Skeletal muscle tissue (tissue), 4 donors: ENCODE results near the gene NR4A2. TPM values are rescaled to one million over a fixed set of nuclear protein-coding genes. Genes with fewer than 3 reads are reported as not detected.

ENCODE experiments used
- H3K27ac ChIP-seq: one replicate; pipeline ENCODE4 v1.7.0; 2013; ENCODE audit warnings: mild to moderate bottlenecking, low read depth, low read length, inconsistent platforms
- H3K27me3 ChIP-seq, 3 donors: one replicate each; pipeline ENCODE4 v1.7.0; 2013; ENCODE audit warnings: low read length in 3 of 3; ENCODE audit not compliant: control insufficient read depth in 3 of 3, insufficient read depth in 3 of 3
- H3K36me3 ChIP-seq, 3 donors: one replicate each; pipeline ENCODE4 v1.7.0; 2013; ENCODE audit warnings: low read length in 3 of 3; ENCODE audit not compliant: control insufficient read depth in 3 of 3, insufficient read depth in 3 of 3
- H3K4me1 ChIP-seq, 3 donors: one replicate each; pipeline ENCODE4 v1.7.0; 2013; ENCODE audit warnings: low read length in 3 of 3, mild to moderate bottlenecking in 3 of 3; ENCODE audit not compliant: control insufficient read depth in 3 of 3, insufficient read depth in 3 of 3
- H3K4me3 ChIP-seq, 3 donors: one replicate each; pipeline ENCODE4 v1.7.0; 2013; ENCODE audit warnings: low read length in 3 of 3
- H3K9ac ChIP-seq, 3 donors: one replicate each; pipeline ENCODE4 v1.7.0; 2013; ENCODE audit warnings: low read length in 3 of 3, mild to moderate bottlenecking in 3 of 3, moderate library complexity in 2 of 3, low read depth in 1 of 3
- H3K9me3 ChIP-seq, 3 donors: one replicate each; pipeline ENCODE4 v1.7.0; 2013; ENCODE audit warnings: low read length in 3 of 3; ENCODE audit not compliant: control insufficient read depth in 3 of 3
- total RNA-seq: library from RNA; depleted of rRNA; stranded (reverse); fragments of >200 nt; gene quantifications from one replicate; pipeline ENCODE4 v1.2.3, GENCODE V29; 2014
- donor health status: Osteomylitis.

NR4A2 gene
- total RNA-seq, 1 donor from 2014 or later: 0.52 TPM

GRCh38 chr2:156340804-156341451 is 8.4 kb upstream of the NR4A2 start:
- peak overlapping the region; percentile 94 to 99 (median 97) for H3K9ac ChIP-seq
- H3K4me1 ChIP-seq: peaks cover 8 to 20% (median 8%) of the 10 kb centered on the region in 3 donors
- H3K36me3 ChIP-seq: no peaks in the 10 kb centered on the region
- H3K9me3 ChIP-seq: no peaks in the 10 kb centered on the region
- H3K27ac ChIP-seq: peak overlapping the region; percentile 100
- H3K4me3 ChIP-seq: peak overlapping the region; percentile 83 to 90 (median 85)
- H3K27me3 ChIP-seq: no peaks in the 10 kb centered on the region

GRCh38 chr2:156340377-156340776 is 7.9 kb upstream of the NR4A2 start:
- H3K27ac ChIP-seq: peak overlapping the region; percentile 3
- H3K27me3 ChIP-seq: no peaks in the 10 kb centered on the region
- H3K9me3 ChIP-seq: no peaks in the 10 kb centered on the region
- no peak overlapping the region for H3K4me3 ChIP-seq
- H3K36me3 ChIP-seq: no peaks in the 10 kb centered on the region
- peaks cover 8 to 20% (median 11%) of the 10 kb centered on the region in 3 donors for H3K4me1 ChIP-seq
- peak overlapping the region in 1 of 3 donors; percentile 2 for H3K9ac ChIP-seq

GRCh38 chr2:156339865-156340264 is 7.3 kb upstream of the NR4A2 start:
- no peaks in the 10 kb centered on the region for H3K9me3 ChIP-seq
- H3K9ac ChIP-seq: peak overlapping the region in 1 of 3 donors; percentile 39
- peak overlapping the region; percentile 3 for H3K27ac ChIP-seq
- peaks cover 8 to 20% (median 11%) of the 10 kb centered on the region in 3 donors for H3K4me1 ChIP-seq
- H3K27me3 ChIP-seq: no peaks in the 10 kb centered on the region
- H3K36me3 ChIP-seq: no peaks in the 10 kb centered on the region
- H3K4me3 ChIP-seq: no peak overlapping the region

GRCh38 chr2:156339110-156339847 is 6.8 kb upstream of the NR4A2 start:
- Histone ChIP-seq H3K27ac (no peak overlapping the region), H3K4me3 (no peak overlapping the region)

GRCh38 chr2:156338578-156338977 is 6.1 kb upstream of the NR4A2 start:
- H3K27me3 ChIP-seq: no peaks in the 10 kb centered on the region
- H3K4me3 ChIP-seq: no peak overlapping the region
- H3K36me3 ChIP-seq: no peaks in the 10 kb centered on the region
- no peak overlapping the region for H3K27ac ChIP-seq
- H3K4me1 ChIP-seq: peaks cover 10 to 20% (median 11%) of the 10 kb centered on the region in 3 donors
- no peaks in the 10 kb centered on the region for H3K9me3 ChIP-seq
- no peak overlapping the region for H3K9ac ChIP-seq

More at GRCh38 chr2:156339110-156339847, 6.8 kb upstream of the NR4A2 start:
- no peaks in the 10 kb centered on the region for H3K9me3 ChIP-seq
- peaks cover 8 to 20% (median 11%) of the 10 kb centered on the region in 3 donors for H3K4me1 ChIP-seq
- peak overlapping the region in 1 of 3 donors; percentile 39 for H3K9ac ChIP-seq
- H3K27me3 ChIP-seq: no peaks in the 10 kb centered on the region
- no peaks in the 10 kb centered on the region for H3K36me3 ChIP-seq

- H3K27me3 ChIP-seq: peaks cover 0 to 4% (median 0%) of the 10 kb centered on the region in 3 donors
- H3K36me3 ChIP-seq: peaks cover 0 to under 1% (median 0%) of the 10 kb centered on the region in 3 donors
- H3K9me3 ChIP-seq: no peaks in the 10 kb centered on the region
- peak overlapping the region; percentile 78 to 95 (median 94) for H3K9ac ChIP-seq
- peak overlapping the region; percentile 97 for H3K27ac ChIP-seq
- H3K4me3 ChIP-seq: peak overlapping the region; percentile 92 to 94 (median 93)
- peaks cover 12 to 19% (median 13%) of the 10 kb centered on the region in 3 donors for H3K4me1 ChIP-seq
Observed at GRCh38 chr2:156334496-156335478, 2.3 kb upstream of the NR4A2 start.

- H3K36me3 ChIP-seq: peaks cover 0 to 7% (median 0%) of the 10 kb centered on the region in 3 donors
- peak overlapping the region; percentile 78 to 95 (median 94) for H3K9ac ChIP-seq
- peaks cover 0 to 5% (median 0%) of the 10 kb centered on the region in 3 donors for H3K27me3 ChIP-seq
- H3K9me3 ChIP-seq: no peaks in the 10 kb centered on the region
- peak overlapping the region; percentile 97 for H3K27ac ChIP-seq
- H3K4me1 ChIP-seq: peaks cover 12 to 13% (median 12%) of the 10 kb centered on the region in 3 donors
- H3K4me3 ChIP-seq: peak overlapping the region; percentile 92 to 94 (median 93)
Observed at GRCh38 chr2:156333951-156334495, 1.5 kb upstream of the NR4A2 start.

- Histone ChIP-seq H3K9ac (peak overlapping the region; percentile 78 to 95 (median 94)), H3K9me3 (no peaks in the 10 kb centered on the region), H3K4me3 (peak overlapping the region; percentile 92 to 94 (median 93)), H3K4me1 (peaks cover 12 to 13% (median 12%) of the 10 kb centered on the region in 3 donors), H3K36me3 (peaks cover 0 to 7% (median 2%) of the 10 kb centered on the region in 3 donors), H3K27me3 (peaks cover 0 to 5% (median 0%) of the 10 kb centered on the region in 3 donors), H3K27ac (peak overlapping the region; percentile 97)
Observed at GRCh38 chr2:156333274-156333950, 891 bp upstream of the NR4A2 start.

- Histone ChIP-seq H3K27ac (peak overlapping the region; percentile 97), H3K27me3 (peaks cover 0 to 5% (median 0%) of the 10 kb centered on the region in 3 donors), H3K9ac (peak overlapping the region; percentile 78 to 95 (median 94)), H3K36me3 (peaks cover 0 to 11% (median 10%) of the 10 kb centered on the region in 3 donors), H3K9me3 (no peaks in the 10 kb centered on the region), H3K4me3 (peak overlapping the region; percentile 92 to 94 (median 93)), H3K4me1 (peaks cover 12 to 13% (median 12%) of the 10 kb centered on the region in 3 donors)
Observed at GRCh38 chr2:156332284-156332533, 312 bp downstream of the NR4A2 start.
